SK-N-MC (cell line): ENCODE measurements around the gene GID4.

ENCODE experiments used
- DNase-seq: peaks from one replicate; pipeline ENCODE4 v3.0.0-alpha.2; 2011; ENCODE audit warnings: low read depth, low spot score
- H3K27ac ChIP-seq: fragments of 200-600 bp; sonication (generic); 2 replicates; pipeline ENCODE4 v1.5.1; 2016; ENCODE audit warnings: mixed run types
- H3K36me3 ChIP-seq: fragments of 200-600 bp; sonication (generic); 2 replicates; pipeline ENCODE4 v1.6.1; 2017; ENCODE audit warnings: antibody characterized with exemption, low read length, mixed read lengths; ENCODE audit not compliant: insufficient read depth
- H3K4me3 ChIP-seq: fragments of 200-600 bp; sonication (generic); 2 replicates; pipeline ENCODE4 v1.5.1; 2016
- H3K9ac ChIP-seq: fragments of 200-600 bp; sonication (generic); 2 replicates; pipeline ENCODE4 v1.8.0; 2017; ENCODE audit warnings: mixed run types, mixed read lengths; ENCODE audit not compliant: insufficient read length
- H3K9me3 ChIP-seq: fragments of 200-600 bp; sonication (generic); 2 replicates; pipeline ENCODE4 v1.6.1; 2017; ENCODE audit warnings: low read depth, mild to moderate bottlenecking, antibody characterized with exemption, low read length, moderate library complexity, mixed read lengths
- EZH2 ChIP-seq: fragments of 200-600 bp; sonication (generic); IDR thresholded peaks from one replicate; pipeline ENCODE4 v1.6.1; 2017; ENCODE audit warnings: antibody characterized with exemption
- FOXP2 ChIP-seq: optimal IDR thresholded peaks from 2 replicates; pipeline ENCODE3; 2011; ENCODE audit warnings: mild to moderate bottlenecking, moderate library complexity; ENCODE audit not compliant: insufficient read depth; ENCODE audit errors: extremely low read length, control extremely low read depth
- POLR2AphosphoS5 ChIP-seq: IDR thresholded peaks from 2 replicates; pipeline ENCODE4 v1.6.1; 2012; ENCODE audit warnings: mild to moderate bottlenecking, low read depth, low read length, borderline replicate concordance

The GID4 gene

GRCh38 chr17:18089613-18090012 lies 50.4 kb downstream of the GID4 start:
- no peak overlapping the region for H3K4me3 ChIP-seq
- no peak overlapping the region for H3K27ac ChIP-seq
- TF ChIP-seq POLR2AphosphoS5 (no peak), FOXP2 (no peak), EZH2 (no peak)
- no peak overlapping the region for H3K9ac ChIP-seq
- peaks cover 10% of the 10 kb centered on the region; the same call in 1 of the 2 replicates for H3K36me3 ChIP-seq
- DNase-seq, result no peak
- no peaks in the 10 kb centered on the region for H3K9me3 ChIP-seq

GRCh38 chr17:18093616-18094408 lies 54.6 kb downstream of the GID4 start:
- peaks cover 31% of the 10 kb centered on the region; the same call in 1 of the 2 replicates for H3K36me3 ChIP-seq
- no peak overlapping the region for H3K27ac ChIP-seq
- no peak overlapping the region for H3K9ac ChIP-seq
- no peak overlapping the region for H3K4me3 ChIP-seq
- H3K9me3 ChIP-seq, result no peaks in the 10 kb centered on the region
- TF ChIP-seq POLR2AphosphoS5, result no peak
- TF ChIP-seq EZH2, result no peak
- TF ChIP-seq FOXP2, result no peak
- DNase-seq, result peak; percentile 2

GRCh38 chr17:18094409-18094807 lies 55.2 kb downstream of the GID4 start:
- TF ChIP-seq FOXP2 (no peak), POLR2AphosphoS5 (no peak), EZH2 (no peak)
- Histone ChIP-seq H3K9ac (no peak overlapping the region), H3K4me3 (no peak overlapping the region), H3K9me3 (no peaks in the 10 kb centered on the region), H3K36me3 (peaks cover 34% of the 10 kb centered on the region; the same call in 1 of the 2 replicates), H3K27ac (no peak overlapping the region)
- DNase-seq, result no peak

- TF ChIP-seq EZH2 (no peak), FOXP2 (no peak), POLR2AphosphoS5 (no peak)
- DNase-seq, result no peak
- Histone ChIP-seq H3K9ac (no peak overlapping the region), H3K36me3 (peaks cover 26% of the 10 kb centered on the region; the same call in 1 of the 2 replicates), H3K27ac (no peak overlapping the region), H3K9me3 (no peaks in the 10 kb centered on the region), H3K4me3 (no peak overlapping the region)
These were observed 60.3 kb downstream of the GID4 start for GRCh38 chr17:18099516-18099915.

GRCh38 chr17:18100616-18101015 lies 61.4 kb downstream of the GID4 start:
- DNase-seq, result no peak
- no peaks in the 10 kb centered on the region for H3K9me3 ChIP-seq
- no peak overlapping the region for H3K9ac ChIP-seq
- TF ChIP-seq EZH2 (no peak), FOXP2 (no peak), POLR2AphosphoS5 (no peak)
- H3K36me3 ChIP-seq, result peaks cover 25% of the 10 kb centered on the region; the same call in 1 of the 2 replicates
- H3K27ac ChIP-seq, result no peak overlapping the region
- no peak overlapping the region for H3K4me3 ChIP-seq

- TF ChIP-seq FOXP2 (no peak), POLR2AphosphoS5 (no peak), EZH2 (no peak)
- Histone ChIP-seq H3K36me3 (peaks cover 14% of the 10 kb centered on the region; the same call in 1 of the 2 replicates), H3K27ac (no peak overlapping the region), H3K4me3 (no peak overlapping the region), H3K9me3 (no peaks in the 10 kb centered on the region), H3K9ac (no peak overlapping the region)
- DNase-seq, result no peak
These were observed 62.6 kb downstream of the GID4 start for GRCh38 chr17:18101828-18102227.

- Histone ChIP-seq H3K27ac (no peak overlapping the region), H3K9me3 (no peaks in the 10 kb centered on the region), H3K9ac (no peak overlapping the region), H3K4me3 (no peak overlapping the region), H3K36me3 (peaks cover 10% of the 10 kb centered on the region; the same call in 1 of the 2 replicates)
- TF ChIP-seq POLR2AphosphoS5, result no peak
- DNase-seq, result no peak
These were observed 63.4 kb downstream of the GID4 start for GRCh38 chr17:18102640-18103039.

- TF ChIP-seq FOXP2, result no peak
- no peak for TF ChIP-seq EZH2
- TF ChIP-seq POLR2AphosphoS5, result no peak
- no peaks in the 10 kb centered on the region; the same call in 1 of the 2 replicates for H3K36me3 ChIP-seq
- no peak overlapping the region for H3K4me3 ChIP-seq
- no peak overlapping the region for H3K9ac ChIP-seq
- H3K27ac ChIP-seq, result no peak overlapping the region
- no peak for DNase-seq
- H3K9me3 ChIP-seq, result no peaks in the 10 kb centered on the region
These were observed 65.8 kb downstream of the GID4 start for GRCh38 chr17:18105027-18105426.
